ENCODE data around the gene DLGAP1.

- TF ChIP-seq POLR2A (IDR thresholded peaks at IDR 0.05; ENCODE audit: low read length) (no peak), GATA1 (IDR thresholded peaks at IDR 0.05; ENCODE audit: low read depth, low read length) (no peak)
Observed at GRCh38 chr18:3759099-3759498, 696.0 kb downstream of the DLGAP1 start.

Data from erythroblast (primary cell).